Activated CD4-positive, alpha-beta T cell treated with anti-CD3 and anti-CD28 coated beads, Interleukin-2, amount 50 U/mL, for 16 hours (primary cell): ENCODE data around the gene NT5C2.
"Not testable (repeated sequence)": the region's sequence is repeated elsewhere in the genome, so short reads cannot be mapped to it uniquely, and the experiment has no call there.

Source experiments
- DNase-seq: peaks from one replicate; pipeline ENCODE4 v3.0.0-alpha.2; 2020

NT5C2 gene

DNA sequence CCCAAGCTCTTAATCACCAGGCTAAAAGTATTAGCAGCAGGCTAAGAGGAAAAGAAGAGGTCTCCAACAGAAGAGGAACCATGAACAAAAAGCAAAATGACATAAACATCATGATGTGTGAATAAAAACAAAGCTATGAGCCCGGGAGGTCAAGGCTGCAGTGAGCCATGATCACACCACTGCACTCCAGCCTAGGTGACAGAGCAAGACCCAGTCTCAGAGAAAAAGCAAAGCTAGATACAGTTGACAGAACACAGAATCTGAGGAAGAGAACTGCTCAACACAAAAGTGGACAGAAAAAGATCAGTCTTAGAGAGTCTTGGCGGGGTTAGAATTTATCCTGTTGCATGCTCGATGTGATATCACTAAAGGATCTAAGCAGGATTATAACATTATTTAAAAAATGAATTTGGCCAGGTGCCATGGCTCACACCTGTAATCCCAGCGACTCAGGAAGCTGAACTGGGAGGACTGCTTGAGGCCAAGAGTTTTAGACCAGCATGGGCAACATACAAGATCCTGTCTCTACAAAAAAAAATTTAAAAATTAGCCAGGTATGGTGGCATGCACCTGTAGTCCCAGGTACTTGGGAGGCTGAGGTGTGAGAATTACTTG, 37.5 kb downstream of the NT5C2 start:
- DNase-seq, result no peak

DNA sequence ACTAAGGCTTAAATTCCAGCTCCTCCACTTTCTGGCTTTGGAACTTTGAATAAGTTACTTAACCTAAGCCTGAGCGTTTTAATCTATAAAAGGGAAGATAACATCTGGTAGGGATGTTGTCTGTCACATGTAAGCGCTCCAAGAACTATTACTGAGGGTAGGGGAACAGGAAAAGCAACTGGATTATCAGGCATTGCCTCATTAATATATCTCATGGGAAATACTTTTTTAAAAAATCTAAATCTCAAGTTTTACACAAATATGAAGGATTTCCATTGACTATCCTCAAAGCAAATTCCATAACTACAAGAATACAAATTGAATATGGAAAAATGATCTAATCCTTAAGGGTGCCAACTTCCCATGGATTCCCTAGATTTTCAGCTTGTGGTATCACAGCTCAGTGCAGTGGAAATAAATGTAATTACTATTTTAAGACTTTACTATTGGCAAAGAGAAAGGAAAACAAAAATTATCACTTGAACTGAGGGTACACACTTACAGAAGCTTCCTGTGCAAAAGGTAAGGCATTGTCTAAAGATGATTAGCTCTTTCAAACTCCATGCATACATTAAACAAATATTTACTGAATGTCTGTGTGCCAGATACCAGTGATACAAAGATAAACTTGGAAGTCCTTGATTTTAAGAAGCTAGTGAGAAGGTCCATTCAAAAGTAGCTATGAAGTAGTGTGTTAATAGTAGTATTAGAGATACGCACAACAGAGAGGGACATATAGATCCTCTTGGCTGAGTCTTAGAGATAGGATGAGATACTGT, 38.4 kb downstream of the NT5C2 start:
- DNase-seq, result no peak

DNA sequence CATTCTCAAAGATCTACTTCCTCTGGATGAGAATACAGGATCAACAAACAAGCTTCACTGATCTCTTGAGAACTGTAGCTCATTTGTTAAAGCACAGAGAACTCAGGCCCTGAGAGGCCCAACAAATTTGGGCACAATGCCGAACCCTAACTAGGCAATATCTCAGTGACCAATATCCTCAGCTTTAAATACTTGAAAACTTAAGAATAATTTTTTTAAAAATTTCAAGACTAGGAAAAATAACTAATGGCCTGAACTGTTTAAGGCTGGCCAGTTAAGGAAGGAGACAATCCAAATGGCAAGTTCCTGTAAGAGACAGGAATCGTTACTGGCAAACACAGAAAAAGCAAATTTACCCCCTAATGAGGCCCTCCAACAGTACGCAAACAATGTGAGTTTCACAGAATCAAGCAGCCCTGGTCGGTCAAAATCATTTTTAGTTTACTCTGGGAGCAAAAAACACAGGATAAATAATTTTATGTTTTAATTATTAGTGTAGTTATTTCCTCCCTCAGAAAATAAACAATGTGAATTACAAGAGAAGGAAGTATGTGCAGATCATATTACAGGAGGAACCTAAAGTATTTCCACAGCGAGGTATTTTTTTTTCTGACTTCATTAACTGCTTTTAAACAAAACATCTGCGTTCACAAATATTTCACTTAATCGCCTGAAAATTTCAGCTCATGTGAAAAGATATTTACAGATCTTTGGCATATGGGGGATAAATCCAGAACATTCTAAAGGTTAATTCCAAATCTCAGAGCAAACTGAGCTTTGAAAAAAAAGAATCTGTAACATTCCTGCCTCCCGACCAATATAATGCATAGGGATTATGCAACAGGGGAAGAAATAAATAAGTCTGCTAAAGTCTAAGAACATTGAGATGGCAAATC, 39.5 kb downstream of the NT5C2 start:
- DNase-seq, result no peak

DNA sequence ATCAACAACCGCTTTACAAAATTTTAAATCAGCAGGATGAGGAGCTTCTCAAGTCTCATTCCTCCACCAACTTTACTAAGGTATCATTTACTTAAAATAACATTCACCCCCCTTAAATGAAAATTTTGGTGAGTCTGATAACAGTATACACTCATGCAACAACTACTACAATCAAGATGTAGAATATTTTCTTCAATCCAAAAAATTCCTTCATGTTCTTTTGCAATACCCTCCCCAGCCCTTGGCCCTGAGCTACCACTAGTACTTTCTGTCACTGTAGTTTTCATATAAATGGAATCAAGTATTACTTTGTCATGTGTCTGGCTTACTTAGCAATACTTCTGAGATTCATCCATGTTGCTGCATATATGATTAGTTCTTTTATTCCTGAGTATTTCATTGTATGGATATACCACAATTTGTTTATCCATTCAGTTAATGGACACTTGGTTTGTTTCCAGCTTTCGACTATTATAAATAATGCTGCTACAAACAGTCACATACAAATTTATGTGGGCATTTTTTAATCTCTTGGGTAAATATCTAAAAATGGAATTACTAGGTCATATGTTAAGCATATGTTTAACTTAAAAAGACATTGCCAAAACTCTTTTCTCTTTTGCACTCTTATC, 43.0 kb downstream of the NT5C2 start:
- DNase-seq, result no peak

DNA sequence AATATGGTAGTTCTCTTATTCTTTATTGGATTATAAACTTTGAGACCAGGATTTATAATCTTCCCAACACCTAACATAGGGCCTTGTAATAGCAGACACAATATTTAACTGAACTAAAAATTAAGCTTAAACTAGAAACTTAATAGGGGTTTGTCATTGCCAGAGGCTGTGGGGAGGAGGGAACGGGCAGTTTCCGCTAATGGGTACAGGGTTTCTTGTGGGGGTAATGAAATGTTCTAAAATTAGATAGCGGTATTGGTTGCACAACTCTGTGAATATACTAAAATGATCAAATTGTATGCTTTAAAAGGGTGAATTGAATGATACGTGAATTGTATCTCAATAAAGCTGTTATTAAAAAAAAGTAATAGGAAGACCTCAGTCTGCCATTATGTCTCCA, 45.4 kb downstream of the NT5C2 start:
- no peak for DNase-seq

DNA sequence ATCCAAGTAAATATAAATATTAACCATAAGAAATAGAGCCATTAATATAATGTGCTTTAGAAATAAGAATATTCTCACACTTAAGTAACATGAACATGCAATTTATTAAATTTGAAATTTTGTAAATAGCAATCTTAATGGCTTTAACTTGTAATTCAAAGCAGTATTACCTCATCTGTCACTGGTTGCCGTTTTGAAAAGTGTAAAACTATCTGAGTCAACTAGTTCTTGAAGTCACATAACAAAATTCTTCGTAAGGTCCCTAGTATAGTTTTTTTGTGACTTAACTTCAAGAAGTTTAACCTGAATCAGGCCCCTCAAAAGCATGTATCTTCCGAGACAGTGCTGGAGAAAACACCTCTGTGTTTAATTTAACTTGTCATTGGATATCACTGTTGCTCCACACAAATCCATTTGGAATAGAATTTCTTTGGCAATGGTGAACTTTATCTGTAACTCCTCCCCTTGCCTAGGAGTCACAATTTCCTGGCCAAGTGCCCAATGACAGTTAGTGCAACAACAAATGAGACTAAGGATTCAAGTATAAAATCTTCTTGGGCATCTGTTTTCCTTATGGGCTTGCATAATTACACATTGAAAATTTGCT, 47.1 kb downstream of the NT5C2 start:
- DNase-seq, result no peak

DNA sequence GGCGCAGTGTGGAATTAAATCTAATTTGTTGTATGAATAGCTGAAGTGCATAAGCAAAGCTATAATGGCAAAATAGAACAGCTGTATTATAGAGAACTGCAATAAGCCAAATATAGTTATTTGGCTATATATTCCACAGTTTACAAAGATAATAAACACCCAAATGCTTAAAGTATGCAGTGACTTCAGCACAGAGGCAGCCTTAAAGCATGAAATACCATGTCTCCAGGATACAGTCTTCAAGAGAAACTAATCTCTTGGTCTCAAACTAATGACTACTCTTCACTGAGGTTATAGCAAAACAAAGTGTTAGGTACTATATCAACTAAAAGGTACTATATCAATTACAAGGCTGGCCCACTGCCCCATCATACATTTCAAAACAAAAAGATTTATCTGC, 48.0 kb downstream of the NT5C2 start:
- no peak for DNase-seq

DNA sequence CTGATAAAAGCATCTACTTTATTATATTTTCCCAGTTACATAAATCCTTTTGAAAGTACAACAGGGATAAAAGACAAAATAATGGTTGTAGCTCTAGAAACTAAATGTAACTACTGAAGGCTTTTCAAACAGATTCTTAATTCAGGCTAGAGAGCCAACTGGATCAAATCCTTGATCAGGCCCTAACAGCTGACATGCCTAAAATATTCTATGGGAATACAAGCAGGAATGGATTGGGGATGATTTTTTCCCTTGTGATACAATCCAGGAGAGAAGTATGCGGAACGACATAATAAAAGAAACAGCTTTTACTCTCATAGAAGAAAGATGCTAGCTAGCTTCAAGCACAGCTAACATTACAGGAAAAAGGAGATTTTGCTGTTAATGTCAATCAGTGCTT, 49.0 kb downstream of the NT5C2 start:
- no peak for DNase-seq

DNA sequence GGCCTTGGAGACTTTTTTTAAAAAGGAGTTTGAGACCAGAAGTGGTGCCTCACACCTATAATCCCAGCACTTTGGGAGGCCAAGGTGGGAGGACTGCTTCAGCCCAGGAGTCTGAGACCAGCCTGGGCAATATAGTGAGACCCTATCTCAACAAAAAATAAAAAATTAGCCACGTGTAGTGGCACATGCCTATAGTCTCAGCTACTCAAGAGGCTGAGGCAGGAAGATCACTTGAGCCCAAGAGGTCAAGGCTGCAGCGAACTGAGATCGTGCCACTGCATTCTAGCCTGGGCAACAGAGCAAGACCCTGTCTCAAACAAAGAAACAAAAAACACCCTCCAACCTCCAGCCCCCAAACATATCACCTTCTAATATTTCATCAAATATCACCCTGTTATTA, 49.4 kb downstream of the NT5C2 start:
- DNase-seq, result not testable (repeated sequence)

DNA sequence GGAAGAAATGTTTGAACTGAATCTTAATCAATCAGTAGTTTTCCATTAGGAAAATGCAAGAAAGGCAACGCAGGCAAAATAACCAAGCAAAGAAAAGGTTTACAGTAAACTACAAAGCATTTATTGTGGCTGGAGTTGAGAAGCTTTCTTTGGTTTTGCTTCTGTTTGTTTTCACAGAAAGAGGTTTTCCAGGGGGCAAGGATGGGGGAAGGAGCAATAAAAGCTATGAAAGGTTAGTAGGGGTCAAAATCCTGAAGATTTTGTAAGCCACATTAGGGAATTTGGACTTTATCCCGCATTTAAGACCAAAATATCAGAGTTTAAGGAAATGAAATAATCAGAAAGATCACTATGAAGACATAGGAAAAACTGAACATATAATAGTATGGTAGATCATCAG, 51.1 kb downstream of the NT5C2 start:
- no peak for DNase-seq

DNA sequence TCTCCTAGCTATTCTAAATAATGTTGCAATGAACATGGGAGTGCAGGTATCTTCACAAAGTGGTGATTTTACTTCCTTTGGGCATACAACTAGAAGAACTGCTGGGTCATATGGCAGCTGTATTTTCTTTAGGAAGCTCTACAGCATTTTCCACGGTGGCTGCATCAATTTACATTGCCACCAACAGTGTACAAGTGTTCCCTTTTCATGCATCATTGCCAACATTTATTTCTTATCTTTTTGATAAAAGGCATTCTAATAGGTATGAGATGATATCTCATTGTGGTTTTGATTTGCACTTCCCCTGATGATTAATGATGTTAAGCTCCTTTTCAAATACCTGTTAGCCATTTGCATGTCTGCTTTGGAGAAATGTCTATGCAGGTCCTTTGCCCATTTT, 52.6 kb downstream of the NT5C2 start:
- DNase-seq, result no peak

DNA sequence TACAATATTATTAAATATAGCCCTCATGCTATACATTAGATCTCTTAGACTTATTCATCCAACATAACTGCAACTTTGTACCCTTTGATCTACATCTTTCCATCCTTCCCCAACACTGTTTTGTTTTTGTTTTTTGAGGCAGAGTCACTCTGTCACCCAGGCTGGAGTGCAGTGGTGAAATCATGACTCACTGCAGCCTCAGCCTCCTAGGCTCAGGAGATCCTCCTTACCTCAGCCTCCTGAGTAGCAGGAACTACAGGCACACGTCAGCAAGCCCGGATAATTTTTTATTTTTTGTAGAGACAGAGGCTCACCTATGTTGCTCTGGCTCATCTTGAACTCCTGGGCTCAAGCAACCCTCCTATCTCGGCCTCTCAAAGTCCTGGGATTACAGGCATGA, 53.3 kb downstream of the NT5C2 start:
- no peak for DNase-seq

DNA sequence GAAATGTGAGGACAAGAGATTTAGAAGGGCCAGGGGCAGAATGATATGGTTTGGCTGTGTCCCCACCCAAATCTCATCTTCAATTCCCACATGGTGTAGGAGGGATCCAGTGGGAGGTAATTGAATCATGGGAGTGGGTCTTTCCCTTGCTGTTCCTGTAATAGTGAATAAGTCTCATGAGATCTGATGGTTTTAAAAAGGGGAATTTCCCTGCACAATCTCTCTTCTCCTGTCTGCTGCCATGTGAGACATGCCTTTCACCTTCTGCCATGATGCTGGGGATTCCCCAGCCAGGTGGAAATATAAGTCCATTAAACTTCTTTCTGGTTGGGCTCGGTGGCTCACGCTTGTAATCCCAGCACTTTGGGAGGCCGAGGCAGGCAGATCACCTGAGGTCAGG, 57.9 kb downstream of the NT5C2 start:
- peak; percentile 9 for DNase-seq

DNA sequence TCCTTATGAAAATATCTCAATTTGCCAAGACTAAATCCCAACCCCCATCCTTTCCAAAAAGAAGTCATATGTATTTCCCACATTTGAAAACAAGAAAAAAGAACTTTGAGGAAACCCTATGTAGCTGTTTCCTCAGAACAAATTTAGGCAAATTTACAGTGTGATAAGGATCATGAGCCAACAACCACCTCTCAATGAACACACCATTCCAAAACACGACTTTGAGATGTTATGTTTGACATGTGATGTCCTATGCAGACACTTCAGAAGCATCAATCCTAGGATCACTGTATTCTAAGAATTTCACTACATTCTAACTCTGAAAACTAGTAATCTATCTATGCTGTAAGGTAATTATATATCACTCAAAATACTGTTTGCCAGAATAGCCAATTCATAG, 62.2 kb downstream of the NT5C2 start:
- DNase-seq, result no peak

DNA sequence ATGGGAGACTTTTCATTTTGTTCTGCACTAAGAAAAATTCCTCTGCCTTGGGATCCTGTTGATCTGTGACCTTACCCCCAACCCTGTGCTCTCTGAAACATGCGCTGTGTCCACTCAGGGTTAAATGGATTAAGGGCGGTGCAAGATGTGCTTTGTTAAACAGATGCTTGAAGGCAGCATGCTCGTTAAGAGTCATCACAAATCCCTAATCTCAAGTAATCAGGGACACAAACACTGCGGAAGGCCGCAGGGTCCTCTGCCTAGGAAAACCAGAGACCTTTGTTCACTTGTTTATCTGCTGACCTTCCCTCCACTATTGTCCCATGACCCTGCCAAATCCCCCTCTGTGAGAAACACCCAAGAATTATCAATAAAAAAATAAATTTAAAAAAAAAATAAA, 62.9 kb downstream of the NT5C2 start:
- not testable (repeated sequence) for DNase-seq

DNA sequence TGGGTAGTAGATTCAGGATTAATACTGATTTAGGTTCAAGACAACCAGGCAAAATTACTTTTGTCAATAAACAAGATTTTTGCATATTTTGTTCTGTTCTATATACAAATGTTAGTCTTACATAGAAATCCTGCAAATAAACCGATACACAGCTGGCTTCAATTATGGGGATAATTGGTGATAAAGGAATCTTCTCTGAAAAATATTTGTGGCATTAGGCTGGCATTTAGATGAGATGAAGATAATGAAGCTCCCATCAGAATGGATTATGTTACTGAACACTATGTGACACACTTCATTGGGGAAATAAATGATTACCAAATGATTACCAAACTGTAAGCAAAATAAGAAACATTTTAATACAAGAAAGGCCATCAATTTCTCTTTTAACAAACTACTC, 65.8 kb downstream of the NT5C2 start:
- DNase-seq, result no peak

DNA sequence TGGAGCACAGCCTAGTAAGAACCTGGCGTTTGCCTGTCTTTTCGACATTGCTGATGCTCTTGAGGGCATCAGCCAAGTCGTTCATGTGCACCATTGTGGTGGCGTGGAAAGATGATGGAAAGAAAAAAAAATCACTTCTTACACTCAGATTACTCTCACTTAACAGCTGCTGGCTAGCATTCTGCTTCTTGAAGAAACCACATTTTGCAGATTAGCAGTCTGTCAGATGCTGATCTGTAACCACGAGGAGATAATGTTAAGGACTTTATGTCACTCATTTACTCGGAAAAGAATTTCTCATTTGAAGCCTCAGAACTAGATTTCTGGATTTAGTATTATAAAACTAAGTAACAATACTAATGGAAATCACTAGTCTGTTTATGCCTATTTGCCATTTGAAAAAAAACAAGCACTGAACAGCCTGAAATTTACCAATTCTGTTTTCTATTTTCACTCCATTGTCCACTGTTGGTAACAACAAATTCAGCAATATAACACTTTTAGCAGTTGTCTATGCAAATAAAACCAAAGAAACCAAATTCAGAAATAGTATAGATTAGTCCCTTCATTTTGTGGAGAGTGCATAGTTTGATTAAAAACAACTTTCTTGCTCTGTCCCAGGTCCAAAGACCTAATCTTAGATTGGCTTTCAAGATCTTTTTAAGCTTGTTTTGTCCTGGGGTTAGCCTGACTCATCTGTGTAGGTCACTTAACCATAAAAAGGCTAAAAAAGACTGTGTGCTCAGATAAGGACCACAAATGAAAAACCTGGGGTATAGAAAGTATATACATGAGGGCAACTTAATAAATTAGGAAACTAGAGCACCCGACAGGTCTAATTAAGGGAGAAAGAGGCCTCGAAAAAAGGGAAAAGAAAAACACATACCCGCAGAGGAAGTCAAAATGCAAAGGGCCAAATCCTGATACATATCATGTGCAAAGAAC, 67.5 kb downstream of the NT5C2 start:
- peak; percentile 17 for DNase-seq

DNA sequence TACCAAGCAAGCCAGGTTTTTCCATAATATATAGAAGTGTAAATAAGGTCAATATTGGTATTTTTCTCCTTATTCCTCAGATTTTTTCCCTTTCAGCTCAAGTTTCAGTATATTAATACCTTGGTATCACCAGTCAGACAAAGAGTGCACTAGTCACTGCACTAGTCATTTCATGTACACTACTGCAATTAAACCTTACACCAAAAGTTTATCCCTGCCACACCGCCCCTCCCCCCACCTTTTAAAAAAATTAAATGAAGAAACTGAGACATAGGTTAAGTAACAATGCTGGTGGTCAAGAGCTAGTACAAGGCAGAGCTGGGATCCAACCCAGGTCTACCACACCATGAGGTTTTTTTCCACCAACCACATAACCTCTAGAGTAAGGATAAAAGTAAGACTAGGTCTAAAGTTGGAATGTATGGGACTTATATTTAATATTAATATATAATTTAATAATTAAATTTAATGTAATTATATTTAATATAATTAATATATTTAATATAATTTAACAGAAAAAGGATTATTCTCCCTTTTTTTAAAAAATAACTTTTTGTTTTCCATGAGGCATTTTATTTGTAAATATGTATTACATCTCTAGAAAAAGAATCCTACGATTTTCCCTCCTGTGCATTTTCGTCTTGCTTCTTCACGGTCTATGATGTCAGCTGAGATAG, 68.5 kb downstream of the NT5C2 start:
- peak; percentile 20 for DNase-seq

DNA sequence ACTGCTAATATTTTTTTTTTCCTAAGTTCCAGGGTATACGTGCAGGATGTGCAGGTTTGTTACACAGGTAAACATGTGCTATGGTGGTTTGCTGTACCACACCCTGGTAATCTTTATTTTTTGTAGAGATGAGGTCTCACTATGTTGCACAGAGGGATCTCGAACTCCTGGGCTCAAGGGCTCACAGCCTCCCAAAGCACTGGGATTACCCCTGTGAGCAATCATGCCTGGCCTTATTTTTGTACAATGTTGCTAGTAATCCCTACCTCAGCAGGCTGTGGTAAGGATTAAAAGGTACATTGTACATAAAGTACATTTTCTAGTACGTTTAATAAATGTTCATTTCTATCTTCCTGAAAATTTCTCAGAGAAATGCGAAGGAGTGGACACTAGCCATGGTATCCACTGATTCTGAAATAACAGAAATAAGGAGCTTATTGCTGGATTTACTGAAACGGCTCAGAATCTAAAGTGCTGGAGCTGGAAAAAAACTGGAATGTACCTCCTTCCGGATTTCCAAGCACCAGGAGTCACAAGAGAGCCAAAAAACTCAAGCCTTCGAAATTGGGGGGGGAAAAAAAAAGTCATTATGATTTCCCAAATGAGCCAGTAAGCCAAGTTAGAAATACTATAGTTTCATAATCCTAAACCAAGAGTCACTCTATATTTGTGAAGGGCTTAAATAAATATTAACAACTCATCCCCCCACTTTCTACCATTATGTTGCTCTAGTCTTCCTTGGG, 69.6 kb downstream of the NT5C2 start:
- DNase-seq, result no peak

DNA sequence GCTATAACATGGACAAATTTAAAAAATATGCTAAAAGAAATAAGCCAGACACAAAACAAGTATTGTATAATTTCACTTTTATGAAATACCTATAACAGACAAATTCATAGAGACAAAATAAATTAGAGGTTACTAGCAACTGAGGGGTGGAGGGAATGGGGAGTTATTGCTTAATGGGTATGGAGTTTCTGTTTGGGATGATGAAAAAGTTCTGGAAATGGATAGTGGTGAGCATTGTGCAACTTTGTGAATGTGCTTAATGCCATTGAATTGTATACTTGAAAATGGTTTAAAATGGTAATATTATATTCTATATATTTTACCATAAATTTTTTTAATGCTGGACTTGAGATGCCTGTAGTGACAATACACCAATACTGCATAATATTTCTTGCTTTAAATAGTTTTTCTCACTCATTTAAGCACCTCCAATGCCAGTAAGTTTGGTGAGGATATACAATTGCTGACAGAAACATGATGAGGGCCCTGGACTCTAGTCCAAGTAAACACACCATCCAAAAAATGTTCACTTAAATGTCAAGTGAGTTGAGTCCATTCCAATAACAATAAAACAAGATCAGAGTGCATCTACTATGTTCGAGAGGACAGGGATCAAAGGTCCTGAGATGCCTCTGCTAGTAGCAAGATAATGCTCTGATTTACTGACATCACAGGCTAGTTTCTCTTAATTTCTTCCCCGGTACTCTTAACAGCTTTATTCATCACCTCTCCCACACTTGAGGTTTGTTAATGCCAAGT, 71.9 kb downstream of the NT5C2 start:
- DNase-seq, result no peak
